ENCODE data around the gene MRPL32. TPM values are rescaled to one million over a fixed set of nuclear protein-coding genes. Genes with fewer than 3 reads are reported as not detected.

MRPL32 gene
- total RNA-seq, 1 experiment from 2014 or later, result 101 TPM

DNA sequence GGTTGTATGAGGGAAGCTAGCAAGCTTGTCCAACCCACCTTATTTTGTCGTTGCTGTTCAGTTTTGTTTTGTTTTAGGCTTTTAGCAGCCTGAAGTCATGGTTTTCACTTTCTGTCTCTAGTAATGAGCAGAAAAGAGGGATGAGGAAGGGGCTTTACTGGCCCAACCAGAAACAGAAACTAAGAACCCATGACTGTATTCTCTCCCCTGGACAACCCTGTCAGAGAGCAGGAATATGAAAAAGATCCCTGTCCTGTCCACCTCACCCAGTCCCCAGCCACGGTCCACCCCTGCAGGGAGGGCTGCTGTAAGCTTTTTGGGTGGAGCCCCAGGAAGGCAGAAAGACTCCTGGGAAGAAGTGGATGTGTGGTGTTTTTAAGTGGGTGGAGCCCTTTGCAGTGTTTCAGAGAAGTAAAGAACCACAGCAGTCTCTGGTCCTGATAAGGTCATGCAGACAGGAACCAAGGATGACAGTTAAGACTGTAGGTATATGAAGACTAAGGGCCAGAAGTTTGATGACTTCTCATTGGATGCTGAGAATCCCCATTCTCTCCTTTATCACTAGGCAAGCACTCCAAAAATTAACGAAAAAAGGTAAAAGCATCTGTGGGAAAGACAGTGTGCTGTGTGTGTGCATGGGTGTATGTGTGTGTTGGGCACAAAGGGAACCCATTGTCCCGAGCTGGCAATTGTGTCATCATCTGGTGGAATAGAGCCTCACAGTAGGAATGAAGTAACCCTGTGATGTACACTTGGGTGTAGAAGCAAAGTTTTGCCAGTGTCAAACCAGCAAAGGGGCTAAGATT, 13.8 kb downstream of the MRPL32 start:
- Mint-ChIP-seq H3K4me1 (peaks cover 8 to 15% of the 10 kb centered on the region in 2 experiments), H3K9me3 (0 out of 5 replicates have a peak, but pooled peaks cover 0 to 2% of the 10 kb centered on the region in 2 experiments), H3K36me3 (ENCODE audit: insufficient read depth in 1 of 3, low read depth in 3 of 3) (peaks cover 0 to 2% (median 0%) of the 10 kb centered on the region in 3 experiments; a peak in 1 of 7 replicates), H3K4me3 (no peak overlapping the region), H3K27ac (peak overlapping the region in 1 of 3 experiments; percentile 77; a peak in 2 of 7 replicates), H3K27me3 (ENCODE audit: low read depth) (no peaks in the 10 kb centered on the region)
- Histone ChIP-seq H3K23ac (ENCODE audit: insufficient read length, low read depth, low read length) (no peak overlapping the region), H3K9ac (ENCODE audit: extremely low read depth, insufficient read length, low read length) (no peak overlapping the region), H3K56ac (ENCODE audit: insufficient read length, low read depth, low read length) (no peak overlapping the region), H4K91ac (ENCODE audit: insufficient read length, low read depth, low read length) (no peak overlapping the region), H2BK12ac (ENCODE audit: insufficient read length, low read depth, low read length) (no peak overlapping the region), H4K8ac (replicated peaks; ENCODE audit: insufficient read length, low read depth, low read length) (no peak overlapping the region), H3K27ac (ENCODE audit: insufficient read length, low read depth, low read length) (no peak overlapping the region), H3K79me2 (ENCODE audit: insufficient read depth, low read length) (no peaks in the 10 kb centered on the region), H2BK5ac (ENCODE audit: insufficient read length, low read length) (no peak overlapping the region), H3K9me3 (ENCODE audit: control insufficient read depth, low read depth, low read length) (no peaks in the 10 kb centered on the region), H4K20me1 (ENCODE audit: control insufficient read depth, insufficient read depth, insufficient read length) (no peaks in the 10 kb centered on the region), H3K27me3 (ENCODE audit: insufficient read depth, low read length) (no peaks in the 10 kb centered on the region), H2AFZ (ENCODE audit: low read length) (no peak overlapping the region), H3K18ac (ENCODE audit: insufficient read length, low read depth, low read length) (no peak overlapping the region), H2BK20ac (ENCODE audit: low read depth, low read length, poor library complexity, severe bottlenecking) (no peak overlapping the region), H2BK15ac (ENCODE audit: low read depth, low read length) (no peak overlapping the region), H2AK5ac (ENCODE audit: insufficient read length, low read length) (no peak overlapping the region), H3K4me1 (ENCODE audit: insufficient read depth, low read length) (no peaks in the 10 kb centered on the region; the same call in 1 of the 2 replicates), H3K23me2 (ENCODE audit: insufficient read length, low read depth, low read length, poor library complexity, severe bottlenecking) (no peaks in the 10 kb centered on the region), H3K79me1 (ENCODE audit: insufficient read depth, low read depth, low read length, poor library complexity, severe bottlenecking) (no peaks in the 10 kb centered on the region), H3K4me2 (ENCODE audit: insufficient read depth, insufficient read length, low read length) (no peak overlapping the region), H4K5ac (ENCODE audit: insufficient read length, low read depth, low read length) (no peak overlapping the region), H3K14ac (ENCODE audit: insufficient read depth, low read length) (no peak overlapping the region), H3K4ac (ENCODE audit: low read depth, low read length) (no peak overlapping the region), H2BK120ac (ENCODE audit: low read depth, low read length, poor library complexity, severe bottlenecking) (no peak overlapping the region), H3T11ph (ENCODE audit: low read length) (no peak overlapping the region)
- TF ChIP-seq, protein P1, sequence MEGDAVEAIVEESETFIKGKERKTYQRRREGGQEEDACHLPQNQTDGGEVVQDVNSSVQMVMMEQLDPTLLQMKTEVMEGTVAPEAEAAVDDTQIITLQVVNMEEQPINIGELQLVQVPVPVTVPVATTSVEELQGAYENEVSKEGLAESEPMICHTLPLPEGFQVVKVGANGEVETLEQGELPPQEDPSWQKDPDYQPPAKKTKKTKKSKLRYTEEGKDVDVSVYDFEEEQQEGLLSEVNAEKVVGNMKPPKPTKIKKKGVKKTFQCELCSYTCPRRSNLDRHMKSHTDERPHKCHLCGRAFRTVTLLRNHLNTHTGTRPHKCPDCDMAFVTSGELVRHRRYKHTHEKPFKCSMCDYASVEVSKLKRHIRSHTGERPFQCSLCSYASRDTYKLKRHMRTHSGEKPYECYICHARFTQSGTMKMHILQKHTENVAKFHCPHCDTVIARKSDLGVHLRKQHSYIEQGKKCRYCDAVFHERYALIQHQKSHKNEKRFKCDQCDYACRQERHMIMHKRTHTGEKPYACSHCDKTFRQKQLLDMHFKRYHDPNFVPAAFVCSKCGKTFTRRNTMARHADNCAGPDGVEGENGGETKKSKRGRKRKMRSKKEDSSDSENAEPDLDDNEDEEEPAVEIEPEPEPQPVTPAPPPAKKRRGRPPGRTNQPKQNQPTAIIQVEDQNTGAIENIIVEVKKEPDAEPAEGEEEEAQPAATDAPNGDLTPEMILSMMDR (conservative IDR thresholded peaks at IDR 0.05), result no peak
- WGBS (ENCODE audit: extremely low coverage, insufficient read length, low lambda C conversion rate), result no CpG with 5 or more reads among the region's 4 CpGs
- no peak for DNase-seq

Data from H9 (cell line).